ENCODE measurements around the gene COA6.

DNA sequence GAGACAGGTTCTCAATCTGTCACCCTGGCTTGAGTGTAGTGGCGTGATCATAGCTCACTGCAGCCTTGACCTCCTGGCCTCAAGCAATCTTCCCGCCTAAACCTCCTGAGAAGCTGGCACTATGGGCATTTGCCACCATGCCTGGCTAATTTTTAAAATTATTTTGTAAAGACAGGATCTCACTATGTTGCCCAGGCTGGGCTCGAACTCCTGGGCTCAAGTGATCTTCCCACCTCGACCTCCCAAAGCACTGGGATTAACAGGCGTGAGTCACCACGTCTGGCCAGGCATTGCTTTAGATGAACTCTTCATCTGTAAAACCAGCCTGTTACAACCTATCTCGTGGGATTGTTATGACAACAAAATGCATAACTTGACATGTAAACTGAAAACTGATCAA, 2.4 kb downstream of the COA6 start:
- TF ChIP-seq, protein P1, sequence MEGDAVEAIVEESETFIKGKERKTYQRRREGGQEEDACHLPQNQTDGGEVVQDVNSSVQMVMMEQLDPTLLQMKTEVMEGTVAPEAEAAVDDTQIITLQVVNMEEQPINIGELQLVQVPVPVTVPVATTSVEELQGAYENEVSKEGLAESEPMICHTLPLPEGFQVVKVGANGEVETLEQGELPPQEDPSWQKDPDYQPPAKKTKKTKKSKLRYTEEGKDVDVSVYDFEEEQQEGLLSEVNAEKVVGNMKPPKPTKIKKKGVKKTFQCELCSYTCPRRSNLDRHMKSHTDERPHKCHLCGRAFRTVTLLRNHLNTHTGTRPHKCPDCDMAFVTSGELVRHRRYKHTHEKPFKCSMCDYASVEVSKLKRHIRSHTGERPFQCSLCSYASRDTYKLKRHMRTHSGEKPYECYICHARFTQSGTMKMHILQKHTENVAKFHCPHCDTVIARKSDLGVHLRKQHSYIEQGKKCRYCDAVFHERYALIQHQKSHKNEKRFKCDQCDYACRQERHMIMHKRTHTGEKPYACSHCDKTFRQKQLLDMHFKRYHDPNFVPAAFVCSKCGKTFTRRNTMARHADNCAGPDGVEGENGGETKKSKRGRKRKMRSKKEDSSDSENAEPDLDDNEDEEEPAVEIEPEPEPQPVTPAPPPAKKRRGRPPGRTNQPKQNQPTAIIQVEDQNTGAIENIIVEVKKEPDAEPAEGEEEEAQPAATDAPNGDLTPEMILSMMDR (IDR thresholded peaks at IDR 0.05; ENCODE audit: poor library complexity) = no peak
- TF ChIP-seq EZH2 (IDR thresholded peaks at IDR 0.05; ENCODE audit: borderline replicate concordance) = no peak

Measured in hepatocyte (in vitro differentiated cells).